Colonic mucosa (tissue), 4 donors: Measurements from ENCODE around the gene YBX3. TPM values are rescaled to one million over a fixed set of nuclear protein-coding genes. Genes with fewer than 3 reads are reported as not detected.

Experiments used
- DNase-seq: peaks from one replicate; pipeline ENCODE4 v3.0.0-alpha.2; 2020
- H3K27ac ChIP-seq: fragments of 200-600 bp; one replicate; pipeline ENCODE4 v1.8.0; 2021
- H3K27me3 ChIP-seq: fragments of 200-600 bp; one replicate; pipeline ENCODE4 v1.8.0; 2021
- H3K36me3 ChIP-seq: fragments of 200-600 bp; one replicate; pipeline ENCODE4 v1.8.0; 2021
- H3K4me1 ChIP-seq: fragments of 200-600 bp; one replicate; pipeline ENCODE4 v1.8.0; 2021; ENCODE audit warnings: mild to moderate bottlenecking
- H3K4me3 ChIP-seq: fragments of 200-600 bp; one replicate; pipeline ENCODE4 v1.8.0; 2021
- H3K9ac ChIP-seq, 2 donors: one replicate each; pipeline ENCODE4 v1.7.0; 2013; ENCODE audit warnings: control low read depth in 2 of 2, low read depth in 2 of 2, low read length in 2 of 2
- H3K9me3 ChIP-seq: fragments of 200-600 bp; one replicate; pipeline ENCODE4 v1.8.0; 2021
- intact Hi-C: fragments of 100-400 bp; cut with DNase I; formaldehyde crosslinking; loops from one replicate; pipeline ENCODE4 v1.14.1; 2022
- total RNA-seq, 2 donors: library from RNA; stranded (reverse); fragmentation: NEBNext Ultra II Directional in 1 of 2; extraction: Animal tissue kit (Norgen Biotek cat#: 25700) in 1 of 2; gene quantifications; one replicate each; pipeline ENCODE4 v1.2.1, GENCODE V29; 2021
- TF ChIP-seq, protein P1 (sequence below): fragments of 200-600 bp; IDR thresholded peaks from one replicate; pipeline ENCODE4 v1.8.0; 2022; ENCODE audit warnings: antibody characterized with exemption, mild to moderate bottlenecking
- donor health status: healthy.
- donor health status: DM: no; HTN: no; CAD: no.
- donor health status: DM: no; HTN: no; CAD: no.

YBX3 gene
- total RNA-seq, 2 donors from 2014 or later: 162 to 166 TPM

DNA sequence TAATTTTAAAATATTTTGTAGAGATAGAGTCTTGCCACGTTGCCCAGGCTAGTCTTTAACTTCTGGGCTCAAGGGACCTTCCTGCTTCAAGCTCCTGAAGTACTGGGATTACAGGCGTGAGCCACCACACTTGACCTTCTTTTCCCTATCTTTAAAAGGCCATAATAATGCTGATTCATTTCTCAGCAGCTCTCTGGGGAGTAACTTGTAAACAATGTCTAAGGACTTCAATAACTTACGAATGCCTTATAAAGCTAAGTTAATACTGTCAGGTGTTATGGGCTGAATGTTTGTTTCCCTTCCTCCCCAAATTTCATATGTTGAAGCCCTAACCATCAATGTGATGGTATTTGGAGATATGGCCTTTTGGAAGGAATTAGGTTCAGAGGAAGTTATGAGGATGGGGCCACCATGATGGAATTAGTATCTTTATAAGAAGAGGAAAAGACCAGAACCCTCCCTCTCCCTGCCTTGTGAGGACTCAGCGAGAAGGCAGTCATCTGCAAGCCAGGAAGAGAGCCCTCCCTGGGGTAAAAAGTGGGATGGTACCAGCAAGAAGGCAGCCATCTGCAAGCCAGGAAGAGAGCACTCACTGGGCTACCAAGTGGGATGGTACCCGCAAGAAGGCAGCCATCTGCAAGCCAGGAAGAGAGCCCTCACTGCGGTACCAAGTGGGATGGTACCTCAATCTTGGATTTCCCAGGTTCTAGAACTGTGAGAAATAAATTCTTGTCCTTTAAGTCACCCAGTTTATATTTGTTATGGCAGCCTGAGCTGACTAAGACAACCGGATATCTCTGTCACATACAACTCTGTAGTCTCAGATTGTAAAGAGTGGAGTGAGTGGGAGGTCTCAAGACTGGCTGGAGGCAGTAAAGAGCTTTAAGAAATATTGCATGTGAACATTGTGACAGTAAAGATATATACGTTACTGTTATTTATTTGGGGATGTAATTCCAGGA lies 16.3 kb upstream of the YBX3 start:
- H3K4me1 ChIP-seq: no peaks in the 10 kb centered on the region
- H3K9ac ChIP-seq: no peak overlapping the region
- no peaks in the 10 kb centered on the region for H3K27me3 ChIP-seq
- DNase-seq: no peak
- intact Hi-C loops: loop anchor here (10.0 kb wide), 1 partner anchor 515 kb away; no protein-coding TSS in a partner anchor
- H3K4me3 ChIP-seq: no peak overlapping the region
- no peaks in the 10 kb centered on the region for H3K36me3 ChIP-seq
- no peak overlapping the region for H3K27ac ChIP-seq
- TF ChIP-seq, protein P1, sequence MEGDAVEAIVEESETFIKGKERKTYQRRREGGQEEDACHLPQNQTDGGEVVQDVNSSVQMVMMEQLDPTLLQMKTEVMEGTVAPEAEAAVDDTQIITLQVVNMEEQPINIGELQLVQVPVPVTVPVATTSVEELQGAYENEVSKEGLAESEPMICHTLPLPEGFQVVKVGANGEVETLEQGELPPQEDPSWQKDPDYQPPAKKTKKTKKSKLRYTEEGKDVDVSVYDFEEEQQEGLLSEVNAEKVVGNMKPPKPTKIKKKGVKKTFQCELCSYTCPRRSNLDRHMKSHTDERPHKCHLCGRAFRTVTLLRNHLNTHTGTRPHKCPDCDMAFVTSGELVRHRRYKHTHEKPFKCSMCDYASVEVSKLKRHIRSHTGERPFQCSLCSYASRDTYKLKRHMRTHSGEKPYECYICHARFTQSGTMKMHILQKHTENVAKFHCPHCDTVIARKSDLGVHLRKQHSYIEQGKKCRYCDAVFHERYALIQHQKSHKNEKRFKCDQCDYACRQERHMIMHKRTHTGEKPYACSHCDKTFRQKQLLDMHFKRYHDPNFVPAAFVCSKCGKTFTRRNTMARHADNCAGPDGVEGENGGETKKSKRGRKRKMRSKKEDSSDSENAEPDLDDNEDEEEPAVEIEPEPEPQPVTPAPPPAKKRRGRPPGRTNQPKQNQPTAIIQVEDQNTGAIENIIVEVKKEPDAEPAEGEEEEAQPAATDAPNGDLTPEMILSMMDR: no peak
- no peaks in the 10 kb centered on the region for H3K9me3 ChIP-seq

DNA sequence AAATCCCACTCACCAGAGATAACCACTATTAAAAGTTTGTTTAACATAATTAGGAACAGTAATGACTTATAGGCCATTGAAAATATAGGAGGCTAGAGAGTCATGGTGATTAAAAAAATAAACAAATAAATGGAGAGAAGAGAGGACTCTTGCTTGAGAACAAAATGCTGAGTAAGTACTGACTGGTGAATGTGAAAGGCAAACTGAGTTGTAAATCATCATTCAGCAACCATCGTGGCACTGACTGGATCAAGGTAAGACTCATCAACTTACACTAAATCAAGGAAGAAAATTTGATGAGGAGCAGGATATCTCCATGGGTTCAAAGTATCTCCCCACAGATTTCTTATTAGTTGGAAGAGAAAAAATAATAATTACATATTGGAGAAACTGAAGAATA lies 14.1 kb upstream of the YBX3 start:
- Histone ChIP-seq H3K27ac (no peak overlapping the region), H3K9ac (no peak overlapping the region), H3K27me3 (no peaks in the 10 kb centered on the region), H3K4me3 (no peak overlapping the region), H3K9me3 (no peaks in the 10 kb centered on the region), H3K4me1 (no peaks in the 10 kb centered on the region), H3K36me3 (no peaks in the 10 kb centered on the region)
- intact Hi-C loops: loop anchor here (10.0 kb wide), 1 partner anchor 512 kb away; no protein-coding TSS in a partner anchor
- no peak for DNase-seq
- TF ChIP-seq, protein P1: no peak

- Histone ChIP-seq H3K4me3 (no peak overlapping the region), H3K9me3 (no peaks in the 10 kb centered on the region), H3K9ac (no peak overlapping the region), H3K4me1 (no peaks in the 10 kb centered on the region), H3K27me3 (no peaks in the 10 kb centered on the region), H3K27ac (no peak overlapping the region), H3K36me3 (no peaks in the 10 kb centered on the region)
- intact Hi-C loops: loop anchor here (10.0 kb wide), 1 partner anchor 512 kb away; no protein-coding TSS in a partner anchor
- TF ChIP-seq, protein P1: no peak
- DNase-seq: no peak
Measured at GRCh38 chr12:10736463-10736862, 13.3 kb upstream of the YBX3 start.

GRCh38 chr12:10735428-10735827 lies 12.3 kb upstream of the YBX3 start:
- no peak for DNase-seq
- TF ChIP-seq, protein P1: no peak
- Histone ChIP-seq H3K27me3 (no peaks in the 10 kb centered on the region), H3K9ac (no peak overlapping the region), H3K36me3 (no peaks in the 10 kb centered on the region), H3K27ac (no peak overlapping the region), H3K4me3 (no peak overlapping the region), H3K9me3 (no peaks in the 10 kb centered on the region), H3K4me1 (no peaks in the 10 kb centered on the region)
- intact Hi-C loops: loop anchor here (10.0 kb wide), 1 partner anchor 511 kb away; no protein-coding TSS in a partner anchor

- Histone ChIP-seq H3K9me3 (no peaks in the 10 kb centered on the region), H3K27me3 (no peaks in the 10 kb centered on the region), H3K4me1 (no peaks in the 10 kb centered on the region), H3K27ac (no peak overlapping the region), H3K4me3 (no peak overlapping the region), H3K36me3 (no peaks in the 10 kb centered on the region), H3K9ac (no peak overlapping the region)
- DNase-seq: no peak
- intact Hi-C loops: loop anchor here (10.0 kb wide), 1 partner anchor 508 kb away; no protein-coding TSS in a partner anchor
- TF ChIP-seq, protein P1: no peak
Measured at GRCh38 chr12:10732549-10732948, 9.4 kb upstream of the YBX3 start.
